Right lobe of liver (tissue), 4 donors: ENCODE data around the gene PTPN11.
A peak's percentile ranks its signal among the peaks of the same experiment; 100 is the strongest.

ENCODE experiments used
- POLR2A ChIP-seq: fragments of 450-650 bp; IDR thresholded peaks from one replicate; pipeline ENCODE4 v1.6.1; 2017; ENCODE audit warnings: antibody characterized with exemption, mild to moderate bottlenecking
- TF ChIP-seq, protein P1 (sequence below), 4 donors: fragments of 200-600 bp in 3 of 4; fragments of 450-650 bp in 1 of 4; IDR thresholded peaks; one replicate each; pipeline versions ENCODE4 v1.5.1 to v1.8.0; 2016 to 2022; ENCODE audit warnings: antibody characterized with exemption in 4 of 4, mild to moderate bottlenecking in 2 of 4
- donor health status: DM: no; HTN: no; CAD: no.
- donor health status: DM: no; HTN: no; CAD: no.
- donor health status: DM: no; HTN: yes; CAD: no.

DNA sequence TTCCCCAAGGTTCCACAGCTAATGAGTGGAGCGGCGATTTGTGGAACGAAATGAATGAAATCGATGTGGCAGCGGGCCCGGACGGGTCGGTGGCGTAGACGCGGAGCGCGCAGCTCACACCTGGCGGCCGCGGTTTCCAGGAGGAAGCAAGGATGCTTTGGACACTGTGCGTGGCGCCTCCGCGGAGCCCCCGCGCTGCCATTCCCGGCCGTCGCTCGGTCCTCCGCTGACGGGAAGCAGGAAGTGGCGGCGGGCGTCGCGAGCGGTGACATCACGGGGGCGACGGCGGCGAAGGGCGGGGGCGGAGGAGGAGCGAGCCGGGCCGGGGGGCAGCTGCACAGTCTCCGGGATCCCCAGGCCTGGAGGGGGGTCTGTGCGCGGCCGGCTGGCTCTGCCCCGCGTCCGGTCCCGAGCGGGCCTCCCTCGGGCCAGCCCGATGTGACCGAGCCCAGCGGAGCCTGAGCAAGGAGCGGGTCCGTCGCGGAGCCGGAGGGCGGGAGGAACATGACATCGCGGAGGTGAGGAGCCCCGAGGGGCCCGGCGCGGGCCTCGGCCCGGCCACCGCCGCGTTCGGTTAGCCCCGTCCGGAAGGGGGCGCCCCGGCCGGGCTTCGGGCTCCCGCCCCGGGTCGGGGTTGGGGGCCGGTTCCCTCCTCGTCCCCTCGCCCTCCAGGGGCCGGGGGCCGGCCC, at the start of gene PTPN11:
- TF ChIP-seq, protein P1, sequence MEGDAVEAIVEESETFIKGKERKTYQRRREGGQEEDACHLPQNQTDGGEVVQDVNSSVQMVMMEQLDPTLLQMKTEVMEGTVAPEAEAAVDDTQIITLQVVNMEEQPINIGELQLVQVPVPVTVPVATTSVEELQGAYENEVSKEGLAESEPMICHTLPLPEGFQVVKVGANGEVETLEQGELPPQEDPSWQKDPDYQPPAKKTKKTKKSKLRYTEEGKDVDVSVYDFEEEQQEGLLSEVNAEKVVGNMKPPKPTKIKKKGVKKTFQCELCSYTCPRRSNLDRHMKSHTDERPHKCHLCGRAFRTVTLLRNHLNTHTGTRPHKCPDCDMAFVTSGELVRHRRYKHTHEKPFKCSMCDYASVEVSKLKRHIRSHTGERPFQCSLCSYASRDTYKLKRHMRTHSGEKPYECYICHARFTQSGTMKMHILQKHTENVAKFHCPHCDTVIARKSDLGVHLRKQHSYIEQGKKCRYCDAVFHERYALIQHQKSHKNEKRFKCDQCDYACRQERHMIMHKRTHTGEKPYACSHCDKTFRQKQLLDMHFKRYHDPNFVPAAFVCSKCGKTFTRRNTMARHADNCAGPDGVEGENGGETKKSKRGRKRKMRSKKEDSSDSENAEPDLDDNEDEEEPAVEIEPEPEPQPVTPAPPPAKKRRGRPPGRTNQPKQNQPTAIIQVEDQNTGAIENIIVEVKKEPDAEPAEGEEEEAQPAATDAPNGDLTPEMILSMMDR (IDR thresholded peaks at IDR 0.05) = peak; percentile 45 to 57 (median 52)
- TF ChIP-seq POLR2A = peak; percentile 94
